ENCODE data around the gene PTTG1IP. TPM values are rescaled to one million over a fixed set of nuclear protein-coding genes. Genes with fewer than 3 reads are reported as not detected.

Gene PTTG1IP
- total and polyA plus RNA-seq, 2 of the 13 experiments (the other 11 are each of a cell fraction or from before 2014, with no cell fraction given): 161 to 700 TPM

- TF ChIP-seq ZNF800 (CRISPR knock-in tag; IDR thresholded peaks at IDR 0.05) (no peak), HCFC1 (IDR thresholded peaks at IDR 0.05; ENCODE audit: low read depth, low read length) (no peak), HNF4A (CRISPR knock-in tag; IDR thresholded peaks at IDR 0.05) (no peak), ATF7 (IDR thresholded peaks at IDR 0.05) (no peak), ATF7 (CRISPR knock-in tag; IDR thresholded peaks at IDR 0.05) (no peak), HDAC6 (IDR thresholded peaks at IDR 0.05; ENCODE audit: low read depth, low read length) (no peak), MAFK (conservative IDR thresholded peaks at IDR 0.05 in 1 of 2, IDR thresholded peaks at IDR 0.05 in 1 of 2; ENCODE audit: low read length in 2 of 2) (no peak), SRY (CRISPR knock-in tag; IDR thresholded peaks at IDR 0.05) (no peak), ZBTB33 (CRISPR knock-in tag; IDR thresholded peaks at IDR 0.05) (no peak), SNAPC5 (CRISPR knock-in tag; IDR thresholded peaks at IDR 0.05; ENCODE audit: borderline replicate concordance) (no peak), BRCA1 (CRISPR knock-in tag; IDR thresholded peaks at IDR 0.05) (no peak), ZNF367 (CRISPR knock-in tag; IDR thresholded peaks at IDR 0.05; ENCODE audit: borderline replicate concordance) (no peak), ZSCAN21 (CRISPR knock-in tag; IDR thresholded peaks at IDR 0.05; ENCODE audit: borderline replicate concordance) (no peak; the same call in 1 of the 2 replicates), FIP1L1 (IDR thresholded peaks at IDR 0.05; ENCODE audit: borderline replicate concordance, insufficient read depth, low read depth, low read length) (no peak), JDP2 (CRISPR knock-in tag; IDR thresholded peaks at IDR 0.05; ENCODE audit: borderline replicate concordance) (no peak), AGO2 (optimal IDR thresholded peaks at IDR 0.05; ENCODE audit: low read depth, low read length) (peak; percentile 65), ZNF142 (CRISPR knock-in tag; IDR thresholded peaks at IDR 0.05) (no peak)
These were observed 55.4 kb downstream of the PTTG1IP start, which contains the start of gene SUMO3 (continued) for GRCh38 chr21:44817914-44818639.

Data from HepG2 (cell line).